OCI-M2 (cell line): ENCODE data around the gene IFT57.
A peak's percentile ranks its signal among the peaks of the same experiment; 100 is the strongest.

Experiments
- DNase-seq: peaks from one replicate; lab custom pipeline; 2025; ENCODE audit not compliant: unreplicated experiment; lab: John Stamatoyannopoulos, UW

The IFT57 gene

GRCh38 chr3:108127301-108127988, 94.8 kb downstream of the IFT57 start:
- no peak for DNase-seq

GRCh38 chr3:108126348-108126747, 95.9 kb downstream of the IFT57 start:
- no peak for DNase-seq

GRCh38 chr3:108125550-108126071, 96.6 kb downstream of the IFT57 start:
- peak; percentile 46 for DNase-seq

GRCh38 chr3:108125153-108125543, 97.1 kb downstream of the IFT57 start:
- no peak for DNase-seq

GRCh38 chr3:108124337-108125152, 97.7 kb downstream of the IFT57 start:
- DNase-seq, result peak; percentile 56

- DNase-seq, result no peak
Measured at GRCh38 chr3:108123326-108123725, 98.9 kb downstream of the IFT57 start.

GRCh38 chr3:108122276-108122675, 99.9 kb downstream of the IFT57 start:
- DNase-seq, result no peak

- no peak for DNase-seq
Measured at GRCh38 chr3:108119398-108120104, 102.7 kb downstream of the IFT57 start.

GRCh38 chr3:108118038-108118768, 104.0 kb downstream of the IFT57 start:
- DNase-seq, result no peak

GRCh38 chr3:108117241-108117775, 104.9 kb downstream of the IFT57 start:
- DNase-seq, result no peak

GRCh38 chr3:108114423-108115065, 107.7 kb downstream of the IFT57 start:
- DNase-seq, result no peak

- no peak for DNase-seq
Measured at GRCh38 chr3:108113975-108114374, 108.2 kb downstream of the IFT57 start.

GRCh38 chr3:108110934-108111333, 111.3 kb downstream of the IFT57 start:
- DNase-seq, result no peak
